ENCODE measurements around the gene AIFM2. TPM values are rescaled to one million over a fixed set of nuclear protein-coding genes. Genes with fewer than 3 reads are reported as not detected.

AIFM2 gene
- total and polyA plus RNA-seq, 2 of the 13 experiments (the other 11 are each of a cell fraction or from before 2014, with no cell fraction given): 20.3 to 29.5 TPM

GRCh38 chr10:70090013-70090412 lies 42.6 kb downstream of the AIFM2 start (continued):
- TF ChIP-seq ZBTB46 (CRISPR knock-in tag; IDR thresholded peaks at IDR 0.05; ENCODE audit: borderline replicate concordance) (no peak), ZNF333 (CRISPR knock-in tag; IDR thresholded peaks at IDR 0.05; ENCODE audit: borderline replicate concordance) (no peak), NRL (CRISPR knock-in tag; IDR thresholded peaks at IDR 0.05; ENCODE audit: borderline replicate concordance) (no peak)

GRCh38 chr10:70088308-70088698 lies 44.3 kb downstream of the AIFM2 start:
- Histone ChIP-seq H3K27ac (ENCODE audit: extremely low read length, insufficient read depth, low read length) (no peak overlapping the region), H3K9me3 (ENCODE audit: low read length) (no peaks in the 10 kb centered on the region), H3K36me3 (replicated peaks in 1 of 2; ENCODE audit: control insufficient read depth in 1 of 2, insufficient read depth in 2 of 2, low read length in 2 of 2) (peaks cover 0 to 10% of the 10 kb centered on the region in 2 experiments; a peak in 2 of 5 replicates), H3K4me1 (ENCODE audit: insufficient read depth, low read length) (peaks cover 95% of the 10 kb centered on the region), H3K9ac (ENCODE audit: insufficient read depth, low read depth, low read length) (no peak overlapping the region), H3K27me3 (ENCODE audit: control insufficient read depth in 1 of 2, insufficient read depth in 2 of 2, low read length in 2 of 2) (no peaks in the 10 kb centered on the region), H4K20me1 (ENCODE audit: insufficient read depth, low read length) (no peaks in the 10 kb centered on the region), H3K79me2 (ENCODE audit: insufficient read depth, low read length) (no peaks in the 10 kb centered on the region), H2AFZ (ENCODE audit: low read length) (no peak overlapping the region), H3K4me2 (ENCODE audit: low read depth, low read length) (no peak overlapping the region), H3K4me3 (replicated peaks in 1 of 3; ENCODE audit: insufficient read depth in 1 of 3, low read depth in 2 of 3, low read length in 3 of 3) (no peak overlapping the region)
- ChIA-PET POLR2A (no interaction called here), CTCF (ENCODE audit: low intra/inter-chr PET ratio, low total read pairs) (no interaction called here)
- BruUV-seq (replicated peaks): no TSS peak
- in situ Hi-C loops (cut with HindIII; ENCODE audit: extremely low pct_ligation_motif_present, low pct_unique_long_range_greater_than_20kb): no loop called here
- intact Hi-C loops (cut with micrococcal nuclease; ENCODE audit: unreplicated experiment): loop anchor here (5.0 kb wide), 1 partner anchor 36 kb away; the partner anchor contains the start of gene MACROH2A2
- WGBS (ENCODE audit: low lambda C conversion rate): 94% methylated on average over 3 of the region's 3 CpGs
- no peak for FAIRE-seq
- TF ChIP-seq MYC (CRISPR knock-in tag; IDR thresholded peaks at IDR 0.05; ENCODE audit: borderline replicate concordance): no peak
- TF ChIP-seq E2F2 (CRISPR knock-in tag; IDR thresholded peaks at IDR 0.05; ENCODE audit: borderline replicate concordance): no peak
- no peak for TF ChIP-seq SP140L (CRISPR knock-in tag; IDR thresholded peaks at IDR 0.05; ENCODE audit: borderline replicate concordance)
- no peak for TF ChIP-seq ZSCAN5A (CRISPR knock-in tag; IDR thresholded peaks at IDR 0.05; ENCODE audit: borderline replicate concordance)
- TF ChIP-seq YEATS4 (CRISPR knock-in tag; IDR thresholded peaks at IDR 0.05; ENCODE audit: borderline replicate concordance): no peak
- no peak for TF ChIP-seq ZMYM4 (CRISPR knock-in tag; IDR thresholded peaks at IDR 0.05)
- no peak for TF ChIP-seq ZNF841 (CRISPR knock-in tag; IDR thresholded peaks at IDR 0.05; ENCODE audit: borderline replicate concordance)
- ATAC-seq: no peak
- DNase-seq (ENCODE audit: low spot score): no peak

All from HepG2 (cell line).